HuH-7.5 (cell line): ENCODE measurements around the gene CHST1.

Experiments
- DNase-seq: peaks from one replicate; pipeline ENCODE4 v3.0.0; 2011; ENCODE audit warnings: low spot score

The CHST1 gene

GRCh38 chr11:45665206-45665932 is at the start of gene CHST1:
CHST1 (minus strand) TSS chr11:45665622; CDS start chr11:45650923, 14,699 bp downstream.
- DNase-seq: no peak

GRCh38 chr11:45713573-45713972 is 48.2 kb upstream of the CHST1 start:
- no peak for DNase-seq

GRCh38 chr11:45710561-45710960 is 45.1 kb upstream of the CHST1 start:
- DNase-seq: no peak

GRCh38 chr11:45708887-45709663 is 43.7 kb upstream of the CHST1 start:
- no peak for DNase-seq

- no peak for DNase-seq
Observed at GRCh38 chr11:45704635-45705034, 39.2 kb upstream of the CHST1 start.

GRCh38 chr11:45704133-45704532 is 38.7 kb upstream of the CHST1 start:
- no peak for DNase-seq

- DNase-seq: no peak
Observed at GRCh38 chr11:45702511-45702910, 37.1 kb upstream of the CHST1 start.

- DNase-seq: no peak
Observed at GRCh38 chr11:45698777-45699497, 33.5 kb upstream of the CHST1 start.

- DNase-seq: no peak
Observed at GRCh38 chr11:45692808-45693453, 27.5 kb upstream of the CHST1 start.

- DNase-seq: no peak
Observed at GRCh38 chr11:45688472-45689033, 23.1 kb upstream of the CHST1 start.

- no peak for DNase-seq
Observed at GRCh38 chr11:45687836-45688235, 22.4 kb upstream of the CHST1 start.

GRCh38 chr11:45685964-45686537 is 20.6 kb upstream of the CHST1 start:
- DNase-seq: no peak

GRCh38 chr11:45684440-45684839 is 19.0 kb upstream of the CHST1 start:
- DNase-seq: no peak

- no peak for DNase-seq
Observed at GRCh38 chr11:45683271-45684058, 18.0 kb upstream of the CHST1 start.

GRCh38 chr11:45679806-45680205 is 14.4 kb upstream of the CHST1 start:
- no peak for DNase-seq

- DNase-seq: no peak
Observed at GRCh38 chr11:45678976-45679375, 13.6 kb upstream of the CHST1 start.

- no peak for DNase-seq
Observed at GRCh38 chr11:45677770-45678512, 12.5 kb upstream of the CHST1 start.

GRCh38 chr11:45676522-45677095 is 11.2 kb upstream of the CHST1 start:
- no peak for DNase-seq

GRCh38 chr11:45675646-45676045 is 10.2 kb upstream of the CHST1 start:
- DNase-seq: no peak
